GM06990 (cell line): ENCODE measurements around the gene ITPA.

ENCODE experiments used
- DNase-seq: peaks from one replicate; pipeline ENCODE4 v3.0.0-alpha.2; 2011; ENCODE audit not compliant: insufficient read length; ENCODE audit errors: extremely low read depth
- H3K27me3 ChIP-seq: replicated peaks from 2 replicates; pipeline ENCODE4 v1.6.0; 2011; ENCODE audit warnings: low read length; ENCODE audit not compliant: control insufficient read depth, insufficient read depth
- H3K36me3 ChIP-seq: 2 replicates; pipeline ENCODE4 v1.5.1; 2011; ENCODE audit warnings: low read length; ENCODE audit not compliant: control insufficient read depth, insufficient read depth
- H3K4me3 ChIP-seq: replicated peaks from 2 replicates; pipeline ENCODE4 v1.5.1; 2011; ENCODE audit warnings: low read depth, mild to moderate bottlenecking, control low read depth, low read length
- TF ChIP-seq, protein P1 (sequence below): IDR thresholded peaks from 2 replicates; pipeline ENCODE4 v1.5.1; 2011; ENCODE audit warnings: low read length, control low read depth, mild to moderate bottlenecking, inconsistent platforms; ENCODE audit not compliant: insufficient read depth, poor library complexity, severe bottlenecking

ITPA gene

DNA sequence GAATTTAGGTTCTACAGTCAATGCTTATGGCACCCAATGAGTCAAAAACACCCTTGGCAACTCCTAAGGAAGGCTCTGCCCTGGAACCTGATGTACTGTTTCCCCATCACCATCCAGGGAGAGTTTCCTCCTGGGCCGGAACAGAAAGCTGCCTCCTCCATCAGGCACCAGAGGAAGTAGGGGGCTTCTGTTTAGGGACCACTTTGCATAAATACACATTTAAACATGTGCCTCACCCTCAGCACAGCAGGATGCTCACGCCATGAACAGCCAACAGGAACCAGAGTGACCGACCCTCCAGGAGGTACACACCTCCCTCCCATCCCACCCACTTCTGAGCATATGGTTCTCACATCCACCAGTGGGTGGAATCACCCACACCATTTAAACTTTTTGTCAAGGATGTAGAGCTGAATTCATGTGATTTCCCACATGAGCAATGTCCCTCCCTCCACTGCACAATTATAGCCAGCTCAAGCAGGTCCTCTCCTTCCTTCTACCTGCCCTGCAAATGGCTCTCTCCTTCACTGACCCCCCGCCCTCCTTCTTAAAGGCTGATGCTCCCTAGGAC lies 19.7 kb upstream of the ITPA start:
- H3K27me3 ChIP-seq: no peaks in the 10 kb centered on the region
- TF ChIP-seq, protein P1, sequence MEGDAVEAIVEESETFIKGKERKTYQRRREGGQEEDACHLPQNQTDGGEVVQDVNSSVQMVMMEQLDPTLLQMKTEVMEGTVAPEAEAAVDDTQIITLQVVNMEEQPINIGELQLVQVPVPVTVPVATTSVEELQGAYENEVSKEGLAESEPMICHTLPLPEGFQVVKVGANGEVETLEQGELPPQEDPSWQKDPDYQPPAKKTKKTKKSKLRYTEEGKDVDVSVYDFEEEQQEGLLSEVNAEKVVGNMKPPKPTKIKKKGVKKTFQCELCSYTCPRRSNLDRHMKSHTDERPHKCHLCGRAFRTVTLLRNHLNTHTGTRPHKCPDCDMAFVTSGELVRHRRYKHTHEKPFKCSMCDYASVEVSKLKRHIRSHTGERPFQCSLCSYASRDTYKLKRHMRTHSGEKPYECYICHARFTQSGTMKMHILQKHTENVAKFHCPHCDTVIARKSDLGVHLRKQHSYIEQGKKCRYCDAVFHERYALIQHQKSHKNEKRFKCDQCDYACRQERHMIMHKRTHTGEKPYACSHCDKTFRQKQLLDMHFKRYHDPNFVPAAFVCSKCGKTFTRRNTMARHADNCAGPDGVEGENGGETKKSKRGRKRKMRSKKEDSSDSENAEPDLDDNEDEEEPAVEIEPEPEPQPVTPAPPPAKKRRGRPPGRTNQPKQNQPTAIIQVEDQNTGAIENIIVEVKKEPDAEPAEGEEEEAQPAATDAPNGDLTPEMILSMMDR: no peak
- peaks cover 38% of the 10 kb centered on the region for H3K36me3 ChIP-seq
- DNase-seq: no peak
- H3K4me3 ChIP-seq: no peak overlapping the region

GRCh38 chr20:3190681-3191111 lies 18.6 kb upstream of the ITPA start:
- DNase-seq: no peak
- Histone ChIP-seq H3K27me3 (no peaks in the 10 kb centered on the region), H3K36me3 (peaks cover 48% of the 10 kb centered on the region), H3K4me3 (no peak overlapping the region)
- TF ChIP-seq, protein P1: no peak

GRCh38 chr20:3192226-3193015 lies 16.9 kb upstream of the ITPA start:
- peaks cover 50% of the 10 kb centered on the region for H3K36me3 ChIP-seq
- no peak for DNase-seq
- TF ChIP-seq, protein P1: no peak

GRCh38 chr20:3193806-3194616 lies 15.3 kb upstream of the ITPA start:
- no peak for DNase-seq
- Histone ChIP-seq H3K27me3 (no peaks in the 10 kb centered on the region), H3K36me3 (peaks cover 50% of the 10 kb centered on the region), H3K4me3 (no peak overlapping the region)
- TF ChIP-seq, protein P1: no peak

More at GRCh38 chr20:3192226-3193015, 16.9 kb upstream of the ITPA start:
- no peak overlapping the region for H3K4me3 ChIP-seq
- no peaks in the 10 kb centered on the region for H3K27me3 ChIP-seq

DNA sequence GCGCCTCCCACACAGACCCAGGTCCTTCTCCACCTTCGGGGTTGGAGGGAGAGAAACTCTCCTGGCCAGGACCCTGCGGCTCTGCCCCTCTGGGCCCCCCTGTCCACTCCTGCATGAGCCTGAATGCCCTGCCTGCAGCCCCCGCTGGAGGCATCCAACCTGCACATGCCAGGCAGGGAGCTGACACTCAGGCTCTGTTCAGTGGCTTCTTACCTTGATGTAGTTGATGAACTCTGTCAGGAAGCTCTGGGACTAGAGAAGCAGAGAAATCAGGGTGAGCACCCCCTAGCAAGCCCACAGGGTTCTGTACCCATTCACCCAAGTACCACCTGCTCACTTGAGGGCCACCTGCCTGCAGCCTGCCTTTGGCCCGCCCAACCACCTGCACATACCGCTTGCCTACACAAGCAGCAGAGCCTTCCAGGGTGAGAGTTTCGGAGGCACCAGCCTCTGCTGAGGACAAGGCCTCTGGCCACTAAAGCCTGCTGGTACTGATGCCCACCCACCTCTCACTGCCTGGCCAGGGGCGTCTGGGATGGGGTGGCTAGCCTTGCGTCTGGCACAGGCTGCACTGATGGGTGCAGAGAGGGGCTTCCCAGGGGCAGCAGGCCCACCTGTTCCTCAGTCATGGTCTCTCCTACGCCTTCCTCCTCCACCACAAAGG lies 14.5 kb upstream of the ITPA start:
- no peak for DNase-seq
- TF ChIP-seq, protein P1: no peak
- H3K4me3 ChIP-seq: no peak overlapping the region
- H3K36me3 ChIP-seq: peaks cover 50% of the 10 kb centered on the region
- no peaks in the 10 kb centered on the region for H3K27me3 ChIP-seq
